AG04449 (cell line): Measurements from ENCODE around the gene MRI1.

Source experiments
- CTCF ChIA-PET: fragments of 350-600 bp; formaldehyde crosslinking; extraction: SDS; loops from one replicate; lab custom pipeline; 2021; ENCODE audit warnings: antibody characterized with exemption; lab: Yijun Ruan, JAX
- POLR2A ChIA-PET: fragments of 400-600, 350-600 bp; formaldehyde crosslinking; extraction: SDS; loops from one replicate; lab custom pipeline; 2020; ENCODE audit warnings: antibody characterized with exemption, inconsistent platforms; lab: Yijun Ruan, JAX
- DNase-seq: peaks from one replicate; pipeline ENCODE4 v3.0.0-alpha.2; 2010; ENCODE audit warnings: low read depth, low spot score
- H3K4me3 ChIP-seq: 2 replicates; pipeline ENCODE4 v1.5.1; 2011; ENCODE audit warnings: low read depth, mild to moderate bottlenecking, control low read depth, low read length
- TF ChIP-seq, protein P1 (sequence below): IDR thresholded peaks from one replicate; pipeline ENCODE4 v1.5.1; 2011; ENCODE audit warnings: mild to moderate bottlenecking, moderate library complexity, low read length, control low read depth, inconsistent platforms; ENCODE audit not compliant: insufficient read depth; ENCODE audit errors: missing control alignments

The MRI1 gene

DNA sequence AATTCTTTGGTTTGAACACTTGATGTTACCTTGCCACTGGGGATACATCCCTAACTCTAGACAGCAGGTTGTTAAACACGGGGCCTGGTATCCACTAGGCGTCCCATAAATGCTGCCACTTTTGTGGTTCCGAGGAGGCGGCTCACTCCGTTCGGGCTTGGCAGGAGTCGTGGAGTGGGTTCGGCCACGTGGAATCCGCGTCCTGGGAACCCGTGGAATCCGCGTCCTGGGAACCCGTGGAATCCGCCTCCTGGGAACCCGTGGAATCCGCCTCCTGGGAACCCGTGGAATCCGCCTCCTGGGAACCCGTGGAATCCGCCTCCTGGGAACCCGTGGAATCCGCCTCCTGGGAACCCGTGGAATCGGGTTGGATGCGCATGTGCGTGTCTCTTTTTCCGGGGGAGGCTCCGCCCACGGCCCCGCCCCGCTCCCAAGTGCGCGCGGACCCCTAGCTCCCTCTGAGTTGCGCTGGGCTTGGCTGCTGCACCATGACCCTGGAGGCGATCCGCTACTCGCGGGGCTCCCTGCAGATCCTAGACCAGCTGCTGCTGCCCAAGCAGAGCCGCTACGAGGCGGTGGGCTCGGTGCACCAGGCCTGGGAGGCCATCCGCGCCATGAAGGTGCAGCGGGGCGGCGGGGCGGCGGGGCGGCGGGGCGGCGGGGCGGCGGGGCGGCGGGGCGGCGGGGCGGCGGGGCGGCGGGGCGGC, at the start of gene MRI1:
Gene MRI1 (plus strand): TSS at position 422 of the 707 bp plus-strand sequence. CDS start 67 bp downstream, at position 489.
- TF ChIP-seq, protein P1, sequence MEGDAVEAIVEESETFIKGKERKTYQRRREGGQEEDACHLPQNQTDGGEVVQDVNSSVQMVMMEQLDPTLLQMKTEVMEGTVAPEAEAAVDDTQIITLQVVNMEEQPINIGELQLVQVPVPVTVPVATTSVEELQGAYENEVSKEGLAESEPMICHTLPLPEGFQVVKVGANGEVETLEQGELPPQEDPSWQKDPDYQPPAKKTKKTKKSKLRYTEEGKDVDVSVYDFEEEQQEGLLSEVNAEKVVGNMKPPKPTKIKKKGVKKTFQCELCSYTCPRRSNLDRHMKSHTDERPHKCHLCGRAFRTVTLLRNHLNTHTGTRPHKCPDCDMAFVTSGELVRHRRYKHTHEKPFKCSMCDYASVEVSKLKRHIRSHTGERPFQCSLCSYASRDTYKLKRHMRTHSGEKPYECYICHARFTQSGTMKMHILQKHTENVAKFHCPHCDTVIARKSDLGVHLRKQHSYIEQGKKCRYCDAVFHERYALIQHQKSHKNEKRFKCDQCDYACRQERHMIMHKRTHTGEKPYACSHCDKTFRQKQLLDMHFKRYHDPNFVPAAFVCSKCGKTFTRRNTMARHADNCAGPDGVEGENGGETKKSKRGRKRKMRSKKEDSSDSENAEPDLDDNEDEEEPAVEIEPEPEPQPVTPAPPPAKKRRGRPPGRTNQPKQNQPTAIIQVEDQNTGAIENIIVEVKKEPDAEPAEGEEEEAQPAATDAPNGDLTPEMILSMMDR, result no peak
- ChIA-PET CTCF (interaction anchor here (0.7 to 1.8 kb wide), 4 partner anchors 10 to 100 kb away, joined by 3 to 7 read pairs (median 6); partner anchors contain the start of gene C19orf53), POLR2A (interaction anchor here (0.6 to 2.0 kb wide), 8 partner anchors 8 to 98 kb away, joined by 3 to 14 read pairs (median 4); partner anchors contain the start of genes C19orf53 and ZSWIM4)
- DNase-seq, result no peak
- H3K4me3 ChIP-seq, result peak within 1 kb of the TSS; percentile 93

DNA sequence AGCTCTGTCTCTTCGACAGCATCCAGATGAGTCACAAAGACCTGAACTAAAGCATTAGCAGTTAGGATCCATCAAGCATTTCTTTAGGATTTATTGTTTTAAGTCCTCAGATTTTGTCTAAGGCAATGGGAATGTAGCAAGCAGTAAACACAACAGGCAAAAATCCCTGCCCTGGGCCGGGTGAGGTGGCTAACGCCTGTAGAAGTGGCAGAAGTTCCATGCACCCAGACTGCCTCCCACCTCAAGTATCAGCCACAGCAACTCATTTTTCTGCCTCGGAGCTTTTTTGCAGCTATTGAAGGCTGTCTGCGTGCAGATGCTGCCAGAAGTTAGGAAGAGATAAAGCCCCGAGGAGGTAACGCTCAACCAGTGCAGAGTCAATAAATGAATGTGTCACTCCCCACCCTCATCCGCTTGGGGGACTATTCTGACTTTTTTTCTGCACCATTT, 47.1 kb upstream of the MRI1 start:
- POLR2A ChIA-PET, result no interaction called here
- no peak for DNase-seq

GRCh38 chr19:13718733-13719132, 45.6 kb upstream of the MRI1 start:
- CTCF ChIA-PET, result interaction anchor here (1.0 to 14.9 kb wide), 9 partner anchors 12 to 440 kb away, joined by 3 to 278 read pairs (median 3); no protein-coding TSS in a partner anchor
- peak; percentile 53 for DNase-seq
- H3K4me3 ChIP-seq, result no peak overlapping the region
- TF ChIP-seq, protein P1, result peak; percentile 53
- POLR2A ChIA-PET, result interaction anchor here (0.8 kb wide), 1 partner anchor 13 kb away, joined by 3 read pairs; no protein-coding TSS in a partner anchor

More for the DNA sequence above, 47.1 kb upstream of the MRI1 start:
- H3K4me3 ChIP-seq, result no peak overlapping the region
- TF ChIP-seq, protein P1, result no peak
- CTCF ChIA-PET, result interaction anchor here (0.6 to 14.9 kb wide), 11 partner anchors 9 to 439 kb away, joined by 3 to 278 read pairs (median 3); no protein-coding TSS in a partner anchor

GRCh38 chr19:13722146-13722545, 42.2 kb upstream of the MRI1 start:
- POLR2A ChIA-PET, result no interaction called here
- TF ChIP-seq, protein P1, result no peak
- DNase-seq, result no peak
- H3K4me3 ChIP-seq, result no peak overlapping the region
- CTCF ChIA-PET, result interaction anchor here (1.0 to 14.9 kb wide), 18 partner anchors 9 to 716 kb away, joined by 3 to 278 read pairs (median 5); no protein-coding TSS in a partner anchor

DNA sequence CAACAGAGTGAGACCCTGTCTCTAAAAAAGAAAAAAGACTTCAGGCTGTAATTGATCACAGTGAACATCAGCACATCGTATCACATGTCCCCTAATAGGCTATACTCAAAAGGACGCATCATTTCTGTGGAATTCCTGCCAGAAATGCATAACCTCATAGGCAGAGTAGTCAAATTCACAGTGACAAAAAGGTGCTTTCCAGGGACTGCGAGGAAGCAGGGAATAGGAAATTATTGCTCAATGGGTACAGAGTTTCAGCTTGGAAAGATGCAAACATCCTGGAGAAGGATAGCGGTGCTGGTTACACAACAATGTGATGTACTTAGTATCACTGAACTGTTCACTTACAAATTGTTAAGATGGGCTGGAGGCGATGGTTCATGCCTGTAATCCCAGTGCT, 41.1 kb upstream of the MRI1 start:
- POLR2A ChIA-PET, result no interaction called here
- TF ChIP-seq, protein P1, result no peak
- no peak for DNase-seq
- H3K4me3 ChIP-seq, result no peak overlapping the region
- CTCF ChIA-PET, result interaction anchor here (1.0 to 14.9 kb wide), 8 partner anchors 8 to 717 kb away, joined by 3 to 278 read pairs (median 4); no protein-coding TSS in a partner anchor

DNA sequence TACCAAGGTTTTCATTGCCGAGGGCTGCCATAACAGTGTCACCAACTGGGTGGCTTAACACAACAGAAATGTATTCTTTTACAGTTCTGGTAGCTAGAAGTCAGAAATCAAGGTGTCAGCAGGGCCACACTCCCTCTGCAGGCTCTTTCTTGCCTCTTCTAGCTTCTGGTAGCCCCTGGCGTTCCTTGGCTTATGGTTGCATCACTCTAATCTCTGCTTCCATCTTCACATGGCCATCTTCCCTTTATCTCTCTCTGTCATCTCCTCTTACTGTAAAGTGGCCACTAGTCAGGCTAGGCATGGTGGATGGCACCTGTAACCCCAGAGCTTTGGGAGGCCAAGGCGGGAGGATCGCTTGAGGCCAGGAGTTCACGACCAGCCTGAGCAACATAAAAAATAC, 38.0 kb upstream of the MRI1 start:
- ChIA-PET CTCF (interaction anchor here (0.8 to 14.9 kb wide), 5 partner anchors 9 to 137 kb away, joined by 3 to 278 read pairs (median 4); no protein-coding TSS in a partner anchor), POLR2A (interaction anchor here (0.6 kb wide), 1 partner anchor 47 kb away, joined by 3 read pairs; no protein-coding TSS in a partner anchor)
- TF ChIP-seq, protein P1, result no peak

More for the DNA sequence above, 38.0 kb upstream of the MRI1 start:
- DNase-seq, result no peak
- H3K4me3 ChIP-seq, result no peak overlapping the region
